ENCODE results near the gene GRID2.

GRCh38 chr4:92551616-92552015, 247.8 kb downstream of the GRID2 start:
- TF ChIP-seq CTCF (IDR thresholded peaks at IDR 0.05) (no peak), POLR2A (IDR thresholded peaks at IDR 0.05) (no peak)

Data from thyroid gland (tissue), 4 donors.